NCI-H345 (cell line): Measurements from ENCODE around the gene SLC12A3.
"Not testable (repeated sequence)": the region's sequence is repeated elsewhere in the genome, so short reads cannot be mapped to it uniquely, and the experiment has no call there.

ENCODE experiments used
- DNase-seq: peaks from one replicate; lab custom pipeline; 2025; lab: John Stamatoyannopoulos, UW

SLC12A3 gene

DNA sequence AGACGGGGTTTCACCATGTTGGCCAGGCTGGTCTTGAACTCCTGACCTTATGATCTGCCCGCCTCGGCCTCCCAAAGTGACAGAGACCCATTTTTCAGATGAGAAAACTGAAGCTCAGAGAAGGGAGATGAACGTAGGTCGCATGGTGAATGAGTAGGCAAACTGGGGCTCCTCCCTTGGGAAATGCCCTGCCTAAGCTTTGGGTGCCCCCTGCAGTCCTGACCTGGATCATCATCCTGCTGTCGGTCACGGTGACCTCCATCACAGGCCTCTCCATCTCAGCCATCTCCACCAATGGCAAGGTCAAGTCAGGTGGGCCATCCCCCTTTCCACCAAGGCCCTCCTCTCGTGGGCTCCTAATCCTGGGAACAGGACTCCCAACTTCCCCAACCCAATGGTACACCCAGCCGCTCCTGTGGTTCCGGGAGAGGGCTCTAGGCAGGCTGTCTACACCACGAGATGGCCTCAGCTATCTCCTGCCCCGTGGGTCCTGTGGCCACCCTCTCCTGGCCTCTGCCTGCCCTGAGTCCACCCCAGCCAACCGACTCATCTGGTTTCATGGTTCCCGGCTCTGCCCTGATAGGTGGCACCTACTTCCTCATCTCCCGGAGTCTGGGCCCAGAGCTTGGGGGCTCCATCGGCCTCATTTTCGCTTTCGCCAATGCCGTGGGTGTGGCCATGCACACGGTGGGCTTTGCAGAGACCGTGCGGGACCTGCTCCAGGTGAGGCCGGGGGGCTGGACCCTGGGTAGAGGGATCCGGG is 4.7 kb downstream of the SLC12A3 start:
- no peak for DNase-seq

DNA sequence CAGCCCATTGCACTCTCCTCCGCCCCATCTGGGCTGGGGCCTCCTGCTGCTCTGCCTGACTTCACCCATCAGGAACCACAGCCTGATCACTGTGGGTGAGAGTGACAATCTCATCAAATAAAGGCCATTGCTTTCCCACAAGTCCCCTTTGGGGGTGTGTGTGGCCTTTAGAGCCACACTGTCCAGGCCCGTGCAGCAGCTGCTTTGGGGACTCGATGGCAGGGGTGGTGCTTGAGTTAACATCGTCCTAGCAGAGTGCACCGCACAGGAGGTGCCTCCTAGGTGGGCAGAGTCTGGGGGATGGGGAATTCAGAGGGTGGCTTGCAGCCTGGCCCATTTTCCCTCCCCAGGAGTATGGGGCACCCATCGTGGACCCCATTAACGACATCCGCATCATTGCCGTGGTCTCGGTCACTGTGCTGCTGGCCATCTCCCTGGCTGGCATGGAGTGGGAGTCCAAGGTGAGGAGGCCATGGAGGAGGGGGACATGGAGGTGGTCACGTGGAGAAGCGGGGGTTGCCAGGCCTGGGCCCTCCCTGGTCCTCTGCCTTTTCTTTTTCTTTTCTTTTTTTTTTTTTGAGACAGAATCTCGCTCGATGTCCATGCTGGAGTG is 5.4 kb downstream of the SLC12A3 start:
- DNase-seq: no peak

DNA sequence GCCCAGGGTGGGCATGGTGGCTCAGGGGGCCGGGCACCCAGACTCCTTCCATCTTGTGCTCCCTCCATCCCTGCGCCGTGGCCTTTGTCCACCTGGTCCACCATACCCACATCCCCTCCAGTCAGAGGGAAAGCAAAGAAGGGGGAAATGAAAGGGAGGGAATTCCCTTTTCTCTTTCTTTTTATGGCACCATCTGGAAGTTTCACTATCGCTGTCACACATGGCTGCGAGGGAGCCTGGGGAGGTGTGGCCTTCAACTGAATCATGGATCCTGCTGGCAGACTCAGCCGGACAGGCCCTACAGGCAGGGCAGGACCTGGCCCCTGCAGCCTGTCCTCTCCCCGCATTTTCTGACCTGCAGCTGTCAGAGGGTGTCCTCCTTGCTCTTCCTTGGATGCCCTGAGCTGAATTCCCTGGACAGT is 6.2 kb downstream of the SLC12A3 start:
- DNase-seq: no peak

DNA sequence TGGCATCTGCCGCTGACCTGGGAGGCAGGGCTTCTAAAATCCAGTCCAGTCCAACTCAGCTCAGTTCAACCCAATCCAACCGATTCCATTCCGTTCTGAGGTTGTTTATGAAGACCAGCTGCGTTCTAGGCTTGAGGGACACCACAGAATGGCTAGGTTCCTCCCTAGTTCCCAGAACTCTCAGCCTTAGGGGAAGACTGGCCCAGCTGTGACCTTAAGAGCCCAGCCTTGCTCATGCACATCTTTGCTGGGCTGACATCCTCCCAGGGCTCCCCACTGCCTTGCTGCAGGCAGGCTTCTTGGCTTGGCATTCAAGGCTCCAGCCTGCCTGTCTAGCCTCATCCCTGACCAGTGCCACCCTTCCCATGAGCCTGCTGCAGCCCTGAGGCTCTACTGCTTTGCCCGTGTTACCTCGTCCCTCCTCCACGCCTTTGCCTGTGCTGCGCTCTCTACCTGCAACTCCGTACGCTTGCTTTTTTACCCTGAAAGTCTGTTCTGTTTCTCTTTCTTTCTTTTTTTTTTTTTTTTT is 7.9 kb downstream of the SLC12A3 start:
- no peak for DNase-seq

DNA sequence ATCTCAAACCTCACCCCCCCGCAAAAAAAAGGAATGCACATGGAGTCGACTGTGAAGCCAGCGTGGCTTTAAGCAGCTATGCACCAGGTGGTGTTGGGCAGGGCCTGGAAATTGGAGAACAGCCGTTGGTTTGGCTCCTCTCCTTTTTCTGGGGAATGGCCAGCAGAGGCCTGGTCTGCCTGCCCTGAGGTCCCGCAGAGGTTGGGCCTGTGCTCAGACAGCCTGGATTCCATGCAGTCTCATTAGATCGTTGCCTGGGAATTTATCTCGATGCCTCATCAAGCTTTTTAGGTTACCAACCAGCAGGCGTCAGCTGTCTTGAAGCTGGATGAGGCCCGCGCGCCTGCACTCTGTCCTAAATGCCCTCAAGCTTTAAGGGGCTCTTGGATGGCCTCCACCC is 9.8 kb downstream of the SLC12A3 start:
- DNase-seq: no peak

DNA sequence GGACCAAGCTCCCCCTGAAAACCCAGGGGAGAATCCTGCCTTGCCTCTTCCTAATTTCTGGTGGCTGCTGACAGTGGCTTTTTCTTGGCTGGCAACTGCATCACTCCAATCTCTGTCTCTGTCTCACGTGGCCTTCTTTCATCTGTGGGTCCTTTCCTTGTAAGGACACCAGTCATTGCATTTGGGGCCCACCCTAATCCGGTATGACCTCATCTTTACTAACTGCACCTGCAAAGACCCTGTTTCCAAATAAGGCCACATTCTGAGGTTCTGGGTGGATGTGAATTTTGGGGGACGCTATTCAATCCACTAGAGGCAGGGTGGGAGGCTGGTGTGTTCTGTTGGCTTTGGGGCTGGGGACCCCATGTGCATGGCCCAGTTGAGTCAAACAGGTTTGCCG is 11.0 kb downstream of the SLC12A3 start:
- DNase-seq: no peak

DNA sequence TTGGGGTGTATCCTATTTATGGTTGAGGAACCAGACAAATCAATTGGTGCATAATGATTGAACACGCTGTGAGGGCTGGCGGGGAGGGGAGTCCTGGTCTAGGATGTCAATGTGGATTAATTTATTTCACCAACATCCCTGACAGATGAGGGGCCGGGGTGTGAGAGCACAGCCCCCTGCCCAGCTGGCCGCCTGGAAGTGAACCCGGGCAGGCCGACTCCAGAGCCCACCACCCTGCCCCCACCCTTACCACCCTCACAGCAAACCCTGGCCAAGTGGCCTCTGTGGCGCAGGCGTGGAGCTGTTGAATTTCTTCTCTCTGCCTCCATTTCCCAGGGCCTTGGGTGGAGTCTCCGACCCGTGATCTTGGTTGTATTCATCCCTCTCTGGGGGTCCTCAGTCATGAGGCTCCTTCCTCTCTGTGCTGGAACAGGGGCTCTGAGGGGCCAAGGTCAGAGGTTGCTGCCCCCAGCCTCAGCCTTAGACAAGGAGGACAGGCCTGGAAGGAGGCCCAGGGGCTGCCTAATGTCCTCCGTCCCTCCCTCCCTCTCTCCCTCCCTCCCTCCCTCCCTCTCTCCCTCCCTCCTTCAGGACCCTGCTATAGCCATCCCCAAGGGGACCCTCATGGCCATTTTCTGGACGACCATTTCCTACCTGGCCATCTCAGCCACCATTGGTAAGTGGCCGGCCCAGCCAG is 12.6 kb downstream of the SLC12A3 start:
- DNase-seq: no peak

DNA sequence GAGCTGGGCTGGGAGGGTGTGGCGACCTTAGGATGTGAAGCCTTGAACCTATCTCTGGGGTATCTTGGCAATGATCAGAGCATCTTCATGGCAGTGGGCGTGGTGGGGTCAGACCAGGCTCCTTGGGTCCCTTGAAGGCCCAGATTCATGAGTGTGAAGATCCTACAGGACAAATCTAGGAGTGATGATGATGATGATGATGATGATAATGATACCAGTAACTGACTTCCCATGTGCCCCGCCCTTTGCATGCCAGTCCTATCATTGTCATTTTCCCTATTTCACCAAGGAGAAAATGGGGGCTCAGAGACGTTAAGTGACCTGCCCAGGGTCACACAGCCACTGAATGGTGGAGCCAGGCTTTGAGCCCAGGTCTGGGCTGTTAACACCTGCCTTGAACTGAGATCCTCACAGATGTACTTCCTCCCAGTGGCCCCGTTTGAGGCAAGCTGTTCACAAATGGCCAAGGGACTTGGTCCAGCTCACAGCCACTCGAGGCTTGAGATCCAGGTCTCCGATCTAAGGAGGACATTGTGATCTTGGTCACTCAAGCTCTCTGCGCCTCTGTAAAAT is 13.4 kb downstream of the SLC12A3 start:
- no peak for DNase-seq

DNA sequence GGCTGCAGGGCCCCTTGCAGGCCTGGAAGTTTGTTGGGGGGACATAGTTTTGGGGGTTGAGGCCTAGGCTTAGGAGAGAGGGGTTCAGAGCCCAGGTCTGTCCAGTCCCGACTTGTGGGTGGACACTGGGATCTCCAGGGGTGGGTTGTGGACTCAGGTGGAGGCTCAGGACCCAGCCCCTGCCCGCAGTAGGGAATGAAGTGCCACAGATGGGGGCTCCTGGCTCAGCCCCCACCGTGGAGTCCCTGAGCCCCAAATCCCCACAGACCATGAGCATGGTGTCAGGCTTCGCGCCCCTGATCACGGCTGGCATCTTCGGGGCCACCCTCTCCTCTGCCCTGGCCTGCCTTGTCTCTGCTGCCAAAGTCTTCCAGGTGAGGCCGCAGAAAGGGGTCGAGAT is 14.3 kb downstream of the SLC12A3 start:
- no peak for DNase-seq

DNA sequence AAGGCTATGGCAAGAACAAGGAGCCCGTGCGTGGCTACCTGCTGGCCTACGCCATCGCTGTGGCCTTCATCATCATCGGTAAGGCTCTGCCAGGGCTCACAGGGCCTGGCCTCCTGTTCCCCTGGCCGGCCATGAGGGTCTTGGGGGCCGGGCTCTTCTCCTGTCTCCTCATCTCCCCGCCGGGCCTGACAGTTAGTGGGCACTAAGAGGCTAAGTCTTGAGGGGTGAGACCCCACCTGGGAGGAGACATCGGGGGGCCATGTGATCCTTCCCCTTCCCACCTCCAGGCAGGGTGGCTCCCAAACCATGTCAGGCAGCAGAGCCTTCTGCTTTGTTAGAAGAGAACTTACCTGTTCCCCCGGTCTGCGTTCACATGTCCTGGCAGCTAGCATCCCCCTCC is 15.2 kb downstream of the SLC12A3 start:
- no peak for DNase-seq

DNA sequence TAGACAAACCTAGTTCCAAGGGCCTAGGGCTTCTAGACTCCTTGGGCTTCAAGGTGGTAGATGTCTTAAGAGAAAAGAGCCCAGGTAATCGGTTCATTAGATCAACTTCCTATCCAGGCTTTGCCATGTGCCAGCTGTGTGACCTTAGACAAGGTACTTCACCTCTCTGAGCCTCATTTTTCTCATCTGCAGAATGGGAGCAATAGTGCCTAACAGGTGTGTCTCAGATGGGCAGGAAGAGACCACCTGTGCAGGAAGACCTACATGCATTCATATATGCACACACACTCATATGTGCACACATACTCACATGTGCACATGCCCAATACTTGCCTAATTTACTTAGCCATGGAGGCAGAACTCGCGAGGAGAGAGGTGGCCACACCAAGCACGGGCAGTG is 15.7 kb downstream of the SLC12A3 start:
- no peak for DNase-seq

DNA sequence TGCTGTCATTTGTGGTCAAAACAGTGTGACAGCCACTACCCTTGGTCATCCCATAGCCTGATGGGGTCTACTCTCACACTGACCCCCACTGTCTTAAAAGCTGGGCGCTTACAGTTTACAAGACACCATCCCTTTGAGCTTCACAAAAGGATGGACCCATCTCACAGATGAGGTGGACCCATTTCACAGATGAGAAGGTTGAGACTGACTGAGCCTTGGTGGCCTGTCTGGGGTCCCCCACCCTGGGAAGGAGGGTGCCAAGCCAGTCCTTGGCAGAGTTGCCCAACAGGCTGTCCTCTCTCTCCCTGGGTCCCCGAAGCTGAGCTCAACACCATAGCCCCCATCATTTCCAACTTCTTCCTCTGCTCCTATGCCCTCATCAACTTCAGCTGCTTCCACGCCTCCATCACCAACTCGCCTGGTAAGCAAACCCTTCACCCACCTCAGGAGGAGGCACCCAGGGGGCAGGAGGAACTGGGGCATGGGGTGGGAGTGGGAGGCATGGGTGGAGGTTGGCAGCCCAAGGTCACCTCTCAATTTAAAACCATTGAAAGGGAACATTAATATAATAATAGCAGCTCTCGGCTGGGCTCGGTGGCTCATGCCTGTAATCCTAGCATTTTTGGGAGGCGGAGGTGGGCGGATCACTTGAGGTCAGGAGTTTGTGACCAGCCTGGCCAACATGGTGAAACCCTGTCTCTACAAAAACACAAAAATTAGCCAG is 17.2 kb downstream of the SLC12A3 start:
- no peak for DNase-seq

DNA sequence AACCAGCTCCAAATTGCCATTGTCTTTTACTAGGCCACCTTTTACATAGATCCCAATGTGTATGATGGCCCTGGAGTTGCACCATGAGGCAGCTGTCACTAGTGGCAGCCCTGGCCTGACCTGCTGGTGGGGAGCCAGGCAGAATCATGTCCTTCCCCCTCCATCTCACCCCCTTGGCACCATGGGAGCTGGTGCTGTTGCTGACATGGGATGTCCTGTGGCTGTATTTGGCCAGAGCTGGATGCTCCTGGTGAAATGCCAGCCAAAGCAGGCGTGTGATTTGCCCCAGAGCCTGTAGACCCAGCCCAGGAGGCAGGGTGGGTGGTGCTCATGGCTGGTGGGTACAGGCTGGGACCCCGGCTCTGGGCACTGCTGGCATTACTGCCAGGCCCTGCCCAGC is 18.6 kb downstream of the SLC12A3 start:
- DNase-seq: no peak

DNA sequence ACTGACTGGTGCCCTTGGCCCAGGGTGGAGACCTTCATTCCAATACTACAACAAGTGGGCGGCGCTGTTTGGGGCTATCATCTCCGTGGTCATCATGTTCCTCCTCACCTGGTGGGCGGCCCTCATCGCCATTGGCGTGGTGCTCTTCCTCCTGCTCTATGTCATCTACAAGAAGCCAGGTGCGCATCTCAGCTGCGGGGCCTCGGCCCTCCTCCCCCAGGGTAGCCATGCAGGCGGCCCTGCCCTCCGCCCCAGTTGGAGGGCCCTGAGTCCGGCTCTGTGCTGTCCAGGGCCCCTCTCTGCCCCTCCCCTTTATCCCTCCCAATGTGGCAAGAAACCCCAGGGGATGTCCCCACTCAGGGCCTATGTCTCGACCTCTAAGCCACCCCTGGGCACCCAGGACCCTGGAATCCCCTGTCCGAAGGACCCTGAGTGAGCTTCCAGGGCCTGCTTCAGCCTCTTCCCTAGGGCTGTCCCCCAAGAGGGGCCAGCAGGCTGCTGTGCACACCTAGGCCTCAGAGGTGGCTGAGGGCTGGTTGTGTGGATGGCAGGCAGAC is 19.1 kb downstream of the SLC12A3 start:
- no peak for DNase-seq

DNA sequence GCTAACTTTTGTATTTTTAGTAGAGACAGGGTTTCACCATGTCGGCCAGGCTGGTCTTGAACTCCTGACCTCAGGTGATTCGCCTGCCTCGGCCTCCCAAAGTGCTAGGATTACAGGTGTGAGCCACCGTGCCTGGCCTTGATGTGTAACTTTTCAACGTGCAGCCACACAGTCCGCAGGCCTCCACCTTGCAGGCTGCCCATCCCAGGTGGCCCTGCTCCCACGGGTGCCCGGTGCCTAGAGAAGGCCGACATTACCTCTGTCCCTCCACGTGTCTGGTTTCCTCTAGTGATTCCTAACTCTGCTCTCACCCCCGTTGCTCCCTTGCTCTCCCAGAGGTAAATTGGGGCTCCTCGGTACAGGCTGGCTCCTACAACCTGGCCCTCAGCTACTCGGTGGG is 19.9 kb downstream of the SLC12A3 start:
- not testable (repeated sequence) for DNase-seq

DNA sequence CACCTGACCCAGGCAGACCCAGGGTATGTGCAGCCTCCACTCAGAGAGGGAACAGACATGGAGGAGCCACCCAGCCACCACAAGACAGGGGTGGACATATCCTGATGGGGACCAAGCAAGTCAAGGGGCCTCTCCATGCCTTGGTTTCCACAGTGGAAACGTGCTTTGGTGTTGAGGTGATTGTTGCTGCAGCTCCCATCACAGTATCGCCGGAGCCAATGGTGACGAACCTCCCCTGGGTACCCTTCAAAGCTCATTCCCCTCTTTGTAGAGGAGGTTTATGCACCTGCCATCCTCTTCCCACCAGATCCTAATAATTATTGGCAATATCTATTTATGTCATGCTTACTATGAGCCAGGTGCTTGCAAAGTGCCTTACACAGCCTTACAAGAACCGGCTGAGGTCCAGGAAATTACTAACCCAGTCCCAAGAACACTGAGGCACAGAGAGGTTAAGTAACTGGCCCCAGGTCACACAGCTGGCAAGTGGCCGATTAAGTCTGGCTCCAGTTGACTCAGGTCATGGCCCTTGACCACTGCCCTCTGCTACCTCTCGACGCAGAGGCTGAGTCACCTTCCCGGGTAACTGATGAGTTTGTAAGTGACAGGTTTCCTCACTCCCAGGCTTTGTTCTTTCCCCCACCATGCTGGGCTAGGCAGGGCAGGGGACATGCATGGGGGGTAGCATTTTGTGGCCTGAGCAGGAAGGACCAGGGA is 20.6 kb downstream of the SLC12A3 start:
- no peak for DNase-seq

DNA sequence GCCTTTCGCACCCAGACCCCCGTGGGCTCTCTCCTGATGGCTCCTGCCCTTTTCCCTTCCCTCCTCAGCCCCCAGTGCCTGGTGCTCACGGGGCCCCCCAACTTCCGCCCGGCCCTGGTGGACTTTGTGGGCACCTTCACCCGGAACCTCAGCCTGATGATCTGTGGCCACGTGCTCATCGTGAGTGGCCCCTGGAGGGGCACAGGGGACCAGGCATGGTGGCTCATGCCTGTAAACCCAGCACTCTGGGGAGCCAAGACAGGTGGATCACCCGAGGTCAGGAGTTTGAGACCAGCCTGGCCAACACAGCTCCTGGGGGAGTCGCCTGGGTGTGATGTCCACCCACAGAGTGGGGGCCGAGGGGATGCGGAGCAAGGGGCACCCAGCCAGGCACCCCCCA is 21.3 kb downstream of the SLC12A3 start:
- DNase-seq: no peak

DNA sequence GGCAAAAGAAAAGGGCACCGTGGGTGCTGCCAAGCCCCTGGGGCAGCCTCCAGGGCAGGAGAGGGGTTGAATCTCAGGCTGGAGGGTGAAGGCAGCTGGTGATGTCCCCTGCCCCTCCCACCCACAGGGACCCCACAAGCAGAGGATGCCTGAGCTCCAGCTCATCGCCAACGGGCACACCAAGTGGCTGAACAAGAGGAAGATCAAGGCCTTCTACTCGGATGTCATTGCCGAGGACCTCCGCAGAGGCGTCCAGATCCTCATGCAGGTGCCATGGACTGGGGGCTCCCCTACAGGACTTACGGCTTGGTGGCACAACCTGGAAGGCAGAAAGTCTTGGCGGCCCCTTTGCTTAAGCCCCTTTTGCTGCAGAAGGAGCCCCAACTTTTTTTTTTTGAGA is 21.8 kb downstream of the SLC12A3 start:
- DNase-seq: no peak

DNA sequence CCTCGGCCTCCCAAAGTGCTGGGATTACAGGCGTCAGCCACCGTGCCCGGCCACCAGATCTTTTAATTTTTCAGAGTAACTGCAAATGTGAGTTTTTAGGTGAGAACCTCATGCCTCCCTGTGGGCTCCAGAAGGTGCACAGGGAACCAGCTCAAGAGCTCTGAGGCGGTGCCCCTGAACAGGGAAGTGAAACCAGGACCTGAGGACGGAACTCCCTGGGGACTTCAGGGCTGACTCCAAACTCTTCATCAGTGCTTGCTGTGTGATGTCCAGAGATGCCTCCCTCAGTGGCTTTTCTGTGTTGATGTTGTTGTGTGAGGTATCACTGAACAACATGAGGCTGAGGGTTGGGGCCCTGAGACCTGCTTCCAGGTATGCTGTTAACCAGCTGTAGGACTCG is 23.8 kb downstream of the SLC12A3 start:
- no peak for DNase-seq

DNA sequence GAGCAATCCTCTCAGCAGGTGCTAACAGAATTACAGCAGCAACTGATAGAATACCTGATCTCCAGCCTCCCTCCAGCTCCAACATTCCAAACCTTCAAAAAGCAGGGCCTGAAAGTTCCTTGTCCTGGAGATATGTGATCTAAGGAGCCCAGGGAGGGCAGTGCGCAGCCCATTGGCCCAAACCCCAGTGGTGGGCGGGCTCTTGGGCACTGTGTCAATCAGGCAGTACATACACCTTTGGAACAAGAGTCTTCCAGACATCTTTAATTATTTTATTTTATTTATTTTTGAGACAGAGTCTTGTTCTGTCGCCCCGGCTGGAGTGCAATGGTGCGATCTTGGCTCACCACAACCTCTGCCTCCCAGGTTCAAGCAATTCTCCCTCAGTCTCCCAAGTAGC is 24.2 kb downstream of the SLC12A3 start:
- no peak for DNase-seq

DNA sequence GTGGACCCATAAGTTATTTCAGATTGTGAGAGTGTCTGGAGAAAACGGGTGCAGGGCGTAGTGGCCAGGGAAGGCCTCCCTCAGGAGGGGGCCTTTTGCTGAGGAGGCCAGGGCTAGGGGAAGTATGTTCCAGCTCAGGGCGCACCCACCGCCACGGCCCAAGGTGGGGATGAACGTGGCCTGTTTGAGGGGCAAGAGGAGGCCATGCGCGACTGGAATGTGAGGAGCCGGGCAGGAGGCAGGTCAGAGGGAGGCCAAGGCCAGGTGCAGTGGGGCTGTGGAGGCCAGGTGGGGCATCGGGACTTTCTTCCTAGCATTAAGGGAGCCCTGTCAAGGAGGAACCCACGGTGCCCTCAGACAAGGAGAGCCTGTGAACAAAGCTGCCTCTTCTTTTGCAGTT is 26.7 kb downstream of the SLC12A3 start:
- DNase-seq: no peak
